Measurements from ENCODE around the gene BTBD9. TPM values are rescaled to one million over a fixed set of nuclear protein-coding genes. Genes with fewer than 3 reads are reported as not detected.

The BTBD9 gene
- total RNA-seq, 4 donors from 2014 or later: 9.2 to 16.3 (median 11.6) TPM

DNA sequence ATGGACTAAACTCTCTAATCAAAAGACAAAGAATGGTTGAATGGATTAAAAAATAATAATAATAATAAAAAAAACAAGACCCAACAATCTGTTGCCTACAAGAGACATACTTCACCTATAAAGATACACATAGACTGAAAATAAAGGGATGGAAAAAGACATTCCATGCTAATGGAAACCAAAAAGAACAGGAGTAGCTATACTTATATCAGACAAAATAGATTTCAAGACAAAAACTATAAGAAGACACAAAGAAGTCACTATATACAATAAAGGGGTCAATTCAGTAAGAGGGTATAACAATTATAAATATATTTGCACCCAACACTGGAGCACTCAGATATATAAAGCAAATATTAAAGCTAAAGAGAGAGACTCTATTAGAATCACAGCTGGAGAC lies 106.7 kb downstream of the BTBD9 start:
- no peak overlapping the region for H3K4me3 ChIP-seq
- no peaks in the 10 kb centered on the region for H3K4me1 ChIP-seq
- no peak for TF ChIP-seq POLR2A (IDR thresholded peaks at IDR 0.05)
- TF ChIP-seq, protein P1, sequence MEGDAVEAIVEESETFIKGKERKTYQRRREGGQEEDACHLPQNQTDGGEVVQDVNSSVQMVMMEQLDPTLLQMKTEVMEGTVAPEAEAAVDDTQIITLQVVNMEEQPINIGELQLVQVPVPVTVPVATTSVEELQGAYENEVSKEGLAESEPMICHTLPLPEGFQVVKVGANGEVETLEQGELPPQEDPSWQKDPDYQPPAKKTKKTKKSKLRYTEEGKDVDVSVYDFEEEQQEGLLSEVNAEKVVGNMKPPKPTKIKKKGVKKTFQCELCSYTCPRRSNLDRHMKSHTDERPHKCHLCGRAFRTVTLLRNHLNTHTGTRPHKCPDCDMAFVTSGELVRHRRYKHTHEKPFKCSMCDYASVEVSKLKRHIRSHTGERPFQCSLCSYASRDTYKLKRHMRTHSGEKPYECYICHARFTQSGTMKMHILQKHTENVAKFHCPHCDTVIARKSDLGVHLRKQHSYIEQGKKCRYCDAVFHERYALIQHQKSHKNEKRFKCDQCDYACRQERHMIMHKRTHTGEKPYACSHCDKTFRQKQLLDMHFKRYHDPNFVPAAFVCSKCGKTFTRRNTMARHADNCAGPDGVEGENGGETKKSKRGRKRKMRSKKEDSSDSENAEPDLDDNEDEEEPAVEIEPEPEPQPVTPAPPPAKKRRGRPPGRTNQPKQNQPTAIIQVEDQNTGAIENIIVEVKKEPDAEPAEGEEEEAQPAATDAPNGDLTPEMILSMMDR (IDR thresholded peaks at IDR 0.05): no peak
- H3K9me3 ChIP-seq: no peaks in the 10 kb centered on the region
- H3K27ac ChIP-seq: no peak overlapping the region
- intact Hi-C loops (cut with DNase I): no loop called here
- no peaks in the 10 kb centered on the region for H3K27me3 ChIP-seq
- no peak for DNase-seq
- H3K36me3 ChIP-seq: no peaks in the 10 kb centered on the region

DNA sequence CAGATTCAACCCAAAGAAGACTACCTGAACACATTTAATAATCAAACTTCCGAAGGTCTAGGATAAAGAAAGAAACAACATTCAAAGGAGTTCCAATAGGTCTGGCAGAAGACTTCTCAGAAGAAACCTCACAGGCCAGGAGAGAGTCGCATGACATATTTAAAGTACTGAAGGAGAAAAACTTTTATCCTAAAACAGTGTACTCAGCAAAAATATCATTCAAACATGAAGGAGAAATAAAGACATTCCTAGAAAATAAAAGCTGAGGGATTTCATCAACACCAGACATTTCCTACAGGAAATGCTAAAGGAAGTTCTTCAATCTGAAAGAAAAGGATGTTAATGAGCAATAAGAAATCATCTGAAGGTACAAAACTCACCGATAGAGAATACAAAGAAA lies 108.6 kb downstream of the BTBD9 start:
- peaks cover 0 to 5% (median 5%) of the 10 kb centered on the region in 3 donors for H3K9me3 ChIP-seq
- no peaks in the 10 kb centered on the region for H3K4me1 ChIP-seq
- no peak for DNase-seq
- H3K36me3 ChIP-seq: peaks cover 0 to 3% (median 0%) of the 10 kb centered on the region in 3 donors
- WGBS, 2 donors: 74 to 83% methylated on average over 3 of the region's 3 CpGs
- H3K4me3 ChIP-seq: no peak overlapping the region
- H3K27me3 ChIP-seq: no peaks in the 10 kb centered on the region
- no peak overlapping the region for H3K27ac ChIP-seq
- intact Hi-C loops (cut with DNase I): no loop called here
- TF ChIP-seq, protein P1 (IDR thresholded peaks at IDR 0.05): no peak
- no peak for TF ChIP-seq POLR2A (IDR thresholded peaks at IDR 0.05)

DNA sequence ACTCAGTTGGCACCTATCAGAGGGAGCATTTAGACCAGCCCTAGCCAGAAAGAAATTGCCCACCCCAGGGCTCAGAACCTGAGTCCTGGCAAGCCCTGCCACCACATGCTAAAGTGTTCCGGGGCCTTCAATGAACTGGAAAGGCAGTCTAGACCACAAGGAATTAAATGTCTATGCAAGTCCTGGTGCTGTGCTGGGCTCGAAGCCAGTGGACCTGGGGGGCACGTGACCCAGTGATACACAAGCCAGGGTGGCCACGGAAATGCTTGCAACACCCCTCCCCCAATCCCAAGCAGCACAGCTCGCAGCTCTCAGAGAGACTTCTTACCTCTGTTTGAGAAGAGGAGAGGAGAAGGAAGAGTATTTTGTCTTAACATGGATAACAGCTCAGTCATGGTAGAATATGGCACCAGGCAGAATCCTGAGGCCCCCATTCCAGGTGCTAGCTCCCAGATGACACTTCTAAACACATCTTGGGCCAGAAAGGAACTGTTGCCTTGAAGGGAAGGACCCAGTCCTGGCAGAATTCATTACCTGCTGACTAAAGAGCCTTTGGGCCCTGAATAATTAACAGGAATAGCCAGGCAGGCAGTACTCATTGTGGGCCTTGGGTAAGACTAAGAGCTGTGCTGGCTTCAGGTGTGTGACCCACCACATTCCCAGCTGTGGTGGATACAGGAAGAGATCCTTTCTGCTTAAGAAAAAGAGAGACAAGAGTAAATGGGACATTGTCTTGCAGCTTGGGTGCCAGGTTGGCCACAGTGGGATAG lies 111.3 kb downstream of the BTBD9 start:
- no peak for DNase-seq
- no peak overlapping the region for H3K4me3 ChIP-seq
- no peaks in the 10 kb centered on the region for H3K4me1 ChIP-seq
- H3K27ac ChIP-seq: no peak overlapping the region
- WGBS, 2 donors: 82 to 87% methylated on average over 2 to 3 of the region's 5 CpGs
- no peaks in the 10 kb centered on the region for H3K27me3 ChIP-seq
- peaks cover 0 to 10% (median 0%) of the 10 kb centered on the region in 3 donors for H3K36me3 ChIP-seq
- peaks cover 0 to 8% (median 5%) of the 10 kb centered on the region in 3 donors for H3K9me3 ChIP-seq
- intact Hi-C loops (cut with DNase I): no loop called here
- TF ChIP-seq, protein P1 (IDR thresholded peaks at IDR 0.05): no peak

DNA sequence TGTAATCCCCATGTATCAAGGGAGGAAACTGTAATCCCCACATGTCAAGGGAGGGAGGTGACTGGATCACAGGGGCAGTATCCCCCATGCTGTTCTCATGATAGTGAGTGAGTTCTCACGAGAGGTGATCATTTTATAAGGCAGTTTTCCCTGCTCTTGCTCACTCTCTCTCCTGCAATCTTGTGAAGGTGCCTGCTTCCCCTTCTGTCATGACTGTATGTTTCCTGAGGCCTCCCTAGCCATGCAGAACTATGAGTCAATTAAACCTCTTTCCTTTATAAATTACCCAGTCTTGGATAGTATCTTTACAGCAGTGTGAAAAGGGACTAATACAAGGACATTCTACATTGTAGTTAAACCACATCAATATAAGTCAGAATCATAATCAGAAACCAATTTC lies 112.4 kb downstream of the BTBD9 start:
- Histone ChIP-seq H3K4me1 (no peaks in the 10 kb centered on the region), H3K4me3 (no peak overlapping the region), H3K27me3 (no peaks in the 10 kb centered on the region), H3K9me3 (peaks cover 0 to 8% (median 5%) of the 10 kb centered on the region in 3 donors), H3K27ac (no peak overlapping the region), H3K36me3 (peaks cover 0 to 10% (median 0%) of the 10 kb centered on the region in 3 donors)
- no peak for DNase-seq
- TF ChIP-seq, protein P1 (IDR thresholded peaks at IDR 0.05): no peak
- no peak for TF ChIP-seq POLR2A (IDR thresholded peaks at IDR 0.05)
- intact Hi-C loops (cut with DNase I): no loop called here
- 100% methylated on average over 1 of the region's 1 CpG for WGBS, 2 donors

DNA sequence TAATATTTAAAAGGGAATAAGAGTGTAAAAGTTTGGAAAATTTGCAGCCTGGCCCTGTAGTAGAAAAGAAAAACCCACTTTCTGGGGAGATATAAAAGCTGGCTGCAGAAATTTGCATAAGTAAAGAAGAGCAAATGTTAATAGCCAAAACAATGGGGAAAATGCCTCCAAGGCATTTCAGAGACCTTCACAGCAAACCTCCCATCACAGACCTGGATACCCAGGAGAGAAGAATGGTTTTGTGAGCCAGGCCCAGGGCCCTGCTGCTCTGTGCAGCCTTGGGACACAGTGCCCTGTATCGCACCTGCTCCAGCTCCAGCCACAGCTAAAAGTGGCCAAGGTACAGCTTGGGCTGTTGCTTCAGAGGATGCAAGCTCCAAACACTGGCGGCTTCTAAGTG lies 113.8 kb downstream of the BTBD9 start:
- TF ChIP-seq, protein P1 (IDR thresholded peaks at IDR 0.05): no peak
- no peak for TF ChIP-seq POLR2A (IDR thresholded peaks at IDR 0.05)
- Histone ChIP-seq H3K4me1 (no peaks in the 10 kb centered on the region), H3K36me3 (peaks cover 0 to 10% (median 0%) of the 10 kb centered on the region in 3 donors), H3K4me3 (no peak overlapping the region), H3K27me3 (no peaks in the 10 kb centered on the region), H3K27ac (no peak overlapping the region), H3K9me3 (peaks cover 0 to 8% (median 5%) of the 10 kb centered on the region in 3 donors)
- no peak for DNase-seq
- WGBS, 2 donors: 100% methylated on average over 1 of the region's 2 CpGs
- intact Hi-C loops (cut with DNase I): no loop called here
